AG04449 (cell line): ENCODE measurements around the gene FRMD1.
"Not testable (repeated sequence)": the region's sequence is repeated elsewhere in the genome, so short reads cannot be mapped to it uniquely, and the experiment has no call there.

Source experiments
- CTCF ChIA-PET: fragments of 350-600 bp; formaldehyde crosslinking; extraction: SDS; loops from one replicate; lab custom pipeline; 2021; ENCODE audit warnings: antibody characterized with exemption; lab: Yijun Ruan, JAX
- POLR2A ChIA-PET: fragments of 400-600, 350-600 bp; formaldehyde crosslinking; extraction: SDS; loops from one replicate; lab custom pipeline; 2020; ENCODE audit warnings: antibody characterized with exemption, inconsistent platforms; lab: Yijun Ruan, JAX
- DNase-seq: peaks from one replicate; pipeline ENCODE4 v3.0.0-alpha.2; 2010; ENCODE audit warnings: low read depth, low spot score
- H3K4me3 ChIP-seq: 2 replicates; pipeline ENCODE4 v1.5.1; 2011; ENCODE audit warnings: low read depth, mild to moderate bottlenecking, control low read depth, low read length
- TF ChIP-seq, protein P1 (sequence below): IDR thresholded peaks from one replicate; pipeline ENCODE4 v1.5.1; 2011; ENCODE audit warnings: mild to moderate bottlenecking, moderate library complexity, low read length, control low read depth, inconsistent platforms; ENCODE audit not compliant: insufficient read depth; ENCODE audit errors: missing control alignments

FRMD1 gene

GRCh38 chr6:168078175-168078942, 653 bp downstream of the FRMD1 start:
- no peak overlapping the region for H3K4me3 ChIP-seq
- CTCF ChIA-PET: no interaction called here
- TF ChIP-seq, protein P1, sequence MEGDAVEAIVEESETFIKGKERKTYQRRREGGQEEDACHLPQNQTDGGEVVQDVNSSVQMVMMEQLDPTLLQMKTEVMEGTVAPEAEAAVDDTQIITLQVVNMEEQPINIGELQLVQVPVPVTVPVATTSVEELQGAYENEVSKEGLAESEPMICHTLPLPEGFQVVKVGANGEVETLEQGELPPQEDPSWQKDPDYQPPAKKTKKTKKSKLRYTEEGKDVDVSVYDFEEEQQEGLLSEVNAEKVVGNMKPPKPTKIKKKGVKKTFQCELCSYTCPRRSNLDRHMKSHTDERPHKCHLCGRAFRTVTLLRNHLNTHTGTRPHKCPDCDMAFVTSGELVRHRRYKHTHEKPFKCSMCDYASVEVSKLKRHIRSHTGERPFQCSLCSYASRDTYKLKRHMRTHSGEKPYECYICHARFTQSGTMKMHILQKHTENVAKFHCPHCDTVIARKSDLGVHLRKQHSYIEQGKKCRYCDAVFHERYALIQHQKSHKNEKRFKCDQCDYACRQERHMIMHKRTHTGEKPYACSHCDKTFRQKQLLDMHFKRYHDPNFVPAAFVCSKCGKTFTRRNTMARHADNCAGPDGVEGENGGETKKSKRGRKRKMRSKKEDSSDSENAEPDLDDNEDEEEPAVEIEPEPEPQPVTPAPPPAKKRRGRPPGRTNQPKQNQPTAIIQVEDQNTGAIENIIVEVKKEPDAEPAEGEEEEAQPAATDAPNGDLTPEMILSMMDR: no peak
- POLR2A ChIA-PET: no interaction called here
- DNase-seq: no peak

GRCh38 chr6:168077401-168077800, 1.6 kb downstream of the FRMD1 start:
- not testable (repeated sequence) for DNase-seq

GRCh38 chr6:168075787-168076202, 3.2 kb downstream of the FRMD1 start:
- ChIA-PET POLR2A (no interaction called here), CTCF (no interaction called here)
- TF ChIP-seq, protein P1: no peak
- DNase-seq: no peak
- H3K4me3 ChIP-seq: no peak overlapping the region

More at GRCh38 chr6:168077401-168077800, 1.6 kb downstream of the FRMD1 start:
- CTCF ChIA-PET, H3K4me3 ChIP-seq, POLR2A ChIA-PET: not testable (repeated sequence)

DNA sequence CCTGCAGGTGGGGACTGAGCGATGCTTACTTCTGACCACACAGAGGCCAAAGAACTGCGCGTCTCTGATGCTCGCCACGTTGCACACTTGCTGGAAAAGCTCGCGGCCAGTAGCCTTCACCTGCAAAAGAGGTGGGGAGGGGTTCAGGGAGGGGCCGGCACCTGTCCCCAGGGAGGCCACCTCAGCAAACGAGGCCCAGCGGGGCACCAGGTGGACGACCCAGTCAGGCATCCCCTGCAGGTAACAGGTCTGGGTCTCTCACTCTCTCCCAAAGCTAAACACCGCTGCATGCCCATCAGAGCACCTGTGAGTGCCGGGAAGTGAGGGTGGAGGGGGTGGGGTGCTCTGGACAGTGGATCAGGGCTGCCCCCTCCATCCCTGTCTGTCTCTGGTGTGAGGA, 3.8 kb downstream of the FRMD1 start:
- no peak for DNase-seq
- ChIA-PET CTCF (no interaction called here), POLR2A (no interaction called here)
- no peak overlapping the region for H3K4me3 ChIP-seq
- TF ChIP-seq, protein P1: no peak

DNA sequence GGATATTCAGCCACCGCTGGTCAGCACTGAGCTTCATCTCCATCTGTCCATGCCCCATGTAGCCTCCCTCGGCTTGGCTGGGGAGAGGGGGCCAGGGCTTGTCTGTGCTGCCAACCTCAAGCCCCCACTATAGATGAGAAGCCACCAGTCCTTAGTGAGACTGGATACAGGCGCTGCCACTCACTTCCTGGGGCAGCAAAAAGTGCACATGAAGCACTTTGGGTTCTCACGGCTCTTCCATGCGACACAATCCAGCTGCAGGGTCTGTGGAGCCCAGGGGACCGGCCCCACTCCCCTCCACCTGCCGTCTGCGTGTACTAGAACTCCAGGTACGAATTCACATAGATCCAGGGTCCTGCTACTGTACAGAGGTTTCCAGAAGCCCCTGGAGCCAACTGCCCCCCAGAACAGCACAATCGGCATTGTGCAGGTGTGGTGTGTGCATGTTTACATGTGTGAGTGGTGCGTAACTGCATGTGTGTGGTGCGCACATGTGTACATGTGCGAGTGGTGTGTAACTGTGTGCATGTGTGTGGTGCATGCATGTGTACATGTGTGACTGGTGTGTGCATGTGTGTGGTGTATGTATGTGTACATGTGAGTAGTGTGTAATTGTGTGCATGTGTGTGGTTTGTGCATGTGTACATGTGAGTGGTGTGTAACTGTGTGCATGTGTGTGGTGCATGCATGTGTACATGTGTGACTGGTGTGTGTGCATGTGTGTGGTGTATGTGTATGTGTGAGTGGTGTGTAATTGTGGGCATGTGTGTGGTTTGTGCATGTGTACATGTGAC, 4.9 kb downstream of the FRMD1 start:
- POLR2A ChIA-PET: no interaction called here
- no peak overlapping the region for H3K4me3 ChIP-seq
- CTCF ChIA-PET: no interaction called here
- DNase-seq: no peak
- TF ChIP-seq, protein P1: no peak

DNA sequence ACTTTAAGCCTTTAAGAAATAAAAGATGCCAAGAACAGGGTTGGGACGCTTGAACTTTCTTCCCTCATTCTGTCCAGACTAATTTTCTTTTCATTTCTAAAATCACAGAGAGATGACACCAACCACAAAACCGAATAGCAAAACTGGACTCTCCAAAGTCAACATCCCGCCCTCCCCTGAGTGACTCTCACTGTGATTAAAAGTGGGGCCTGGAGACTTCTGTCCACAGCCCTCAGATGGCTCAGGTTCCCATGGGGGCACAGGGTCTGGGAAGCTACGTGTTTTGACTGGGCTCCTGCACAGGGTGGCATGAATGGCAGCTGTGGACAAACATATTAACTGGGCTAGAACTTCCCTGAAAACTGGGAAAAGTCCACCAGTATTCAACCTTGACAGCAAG, 6.3 kb downstream of the FRMD1 start:
- no peak overlapping the region for H3K4me3 ChIP-seq
- ChIA-PET POLR2A (no interaction called here), CTCF (no interaction called here)
- no peak for DNase-seq
- TF ChIP-seq, protein P1: no peak
